ENCODE data around the gene USH1G. TPM values are rescaled to one million over a fixed set of nuclear protein-coding genes. Genes with fewer than 3 reads are reported as not detected.
A peak's percentile ranks its signal among the peaks of the same experiment; 100 is the strongest.

USH1G gene
- total RNA-seq, 2 experiments from 2014 or later, result not detected

DNA sequence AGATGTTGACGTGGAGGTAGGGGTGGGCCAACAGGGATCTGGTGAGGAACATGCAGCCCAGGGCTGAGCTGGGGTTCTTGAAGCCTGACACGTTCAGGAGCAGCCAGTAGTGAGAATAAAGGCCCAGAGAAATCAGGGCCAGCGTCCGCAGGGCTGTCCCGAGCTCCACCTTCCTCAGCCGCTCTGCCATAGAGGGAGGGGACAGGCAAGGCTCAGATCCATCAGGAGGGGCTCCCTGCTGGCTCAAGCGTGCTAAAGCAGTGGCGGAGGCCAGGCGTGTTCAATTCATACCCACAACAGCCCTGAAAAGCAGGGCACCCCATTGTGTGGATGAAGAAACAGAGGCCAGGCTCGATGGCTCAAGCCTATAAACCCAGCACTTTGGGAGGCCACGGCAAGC, 42.0 kb downstream of the USH1G start:
- no peak for DNase-seq
- Mint-ChIP-seq H3K27me3 (peaks cover 2% of the 10 kb centered on the region), H3K4me1 (no peaks in the 10 kb centered on the region), H3K4me3 (no peak overlapping the region), H3K9me3 (no peaks in the 10 kb centered on the region), H3K27ac (no peak overlapping the region), H3K36me3 (ENCODE audit: low read depth) (no peaks in the 10 kb centered on the region)
- CTCF ChIA-PET, result interaction anchor here (0.7 to 1.2 kb wide), 3 partner anchors 10 to 842 kb away, joined by 3 read pairs; no protein-coding TSS in a partner anchor
- POLR2A ChIA-PET, result interaction anchor here (0.9 kb wide), 1 partner anchor 132 kb away, joined by 8 read pairs; the partner anchor contains the start of gene MRPL58

DNA sequence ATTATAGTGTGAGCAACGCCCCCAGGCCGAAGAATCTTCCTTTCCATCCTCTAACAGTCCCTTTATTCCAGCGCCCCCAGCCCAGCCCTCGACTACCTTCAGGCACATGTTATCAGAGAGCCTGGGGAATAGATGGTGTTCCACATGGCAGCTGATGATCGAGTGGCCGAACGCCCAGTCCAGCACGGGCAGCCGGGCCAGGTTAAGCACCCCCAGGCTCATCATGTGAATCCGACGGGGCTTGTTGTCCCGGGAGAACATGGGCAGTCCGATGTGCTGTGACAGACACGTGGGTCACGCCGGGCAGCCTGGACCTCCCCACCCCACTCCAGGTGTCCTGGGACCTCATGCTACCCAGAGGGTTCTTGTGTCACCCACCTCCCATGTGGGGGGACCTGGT, 43.7 kb downstream of the USH1G start:
- Mint-ChIP-seq H3K27me3 (peaks cover under 1% of the 10 kb centered on the region), H3K4me1 (peaks cover 4% of the 10 kb centered on the region), H3K9me3 (no peaks in the 10 kb centered on the region), H3K4me3 (no peak overlapping the region), H3K36me3 (ENCODE audit: low read depth) (no peaks in the 10 kb centered on the region), H3K27ac (no peak overlapping the region)
- POLR2A ChIA-PET, result no interaction called here
- CTCF ChIA-PET, result interaction anchor here (1.2 kb wide), 1 partner anchor 8 kb away, joined by 3 read pairs; no protein-coding TSS in a partner anchor
- no peak for DNase-seq

DNA sequence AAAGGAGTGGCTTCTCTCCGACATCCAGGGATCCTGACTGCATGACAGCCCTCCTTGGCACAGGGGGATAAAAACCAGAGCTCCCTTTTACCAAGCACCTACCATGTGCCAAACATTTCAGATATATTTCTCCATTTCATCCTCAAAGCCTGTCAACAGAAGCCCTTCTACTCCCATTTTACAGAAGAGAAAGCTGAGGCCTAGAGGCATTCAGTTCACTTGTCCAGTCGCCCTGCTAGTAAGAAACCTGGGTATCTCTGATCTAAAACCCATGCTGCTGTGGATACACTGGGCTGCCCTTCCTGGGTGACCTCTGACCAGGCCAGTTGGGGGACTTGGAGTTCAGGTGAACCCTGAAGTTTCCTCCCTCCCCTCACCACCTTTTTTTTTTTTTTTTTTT, 44.4 kb downstream of the USH1G start:
- no peaks in the 10 kb centered on the region for H3K9me3 Mint-ChIP-seq
- ChIA-PET POLR2A (no interaction called here), CTCF (interaction anchor here (0.6 to 1.1 kb wide), 2 partner anchors 79 to 139 kb away, joined by 3 read pairs; no protein-coding TSS in a partner anchor)
- peaks cover 9% of the 10 kb centered on the region for H3K4me1 Mint-ChIP-seq
- H3K27ac Mint-ChIP-seq, result no peak overlapping the region
- H3K27me3 Mint-ChIP-seq, result no peaks in the 10 kb centered on the region
- DNase-seq, result no peak
- H3K36me3 Mint-ChIP-seq (ENCODE audit: low read depth), result no peaks in the 10 kb centered on the region
- H3K4me3 Mint-ChIP-seq, result no peak overlapping the region

DNA sequence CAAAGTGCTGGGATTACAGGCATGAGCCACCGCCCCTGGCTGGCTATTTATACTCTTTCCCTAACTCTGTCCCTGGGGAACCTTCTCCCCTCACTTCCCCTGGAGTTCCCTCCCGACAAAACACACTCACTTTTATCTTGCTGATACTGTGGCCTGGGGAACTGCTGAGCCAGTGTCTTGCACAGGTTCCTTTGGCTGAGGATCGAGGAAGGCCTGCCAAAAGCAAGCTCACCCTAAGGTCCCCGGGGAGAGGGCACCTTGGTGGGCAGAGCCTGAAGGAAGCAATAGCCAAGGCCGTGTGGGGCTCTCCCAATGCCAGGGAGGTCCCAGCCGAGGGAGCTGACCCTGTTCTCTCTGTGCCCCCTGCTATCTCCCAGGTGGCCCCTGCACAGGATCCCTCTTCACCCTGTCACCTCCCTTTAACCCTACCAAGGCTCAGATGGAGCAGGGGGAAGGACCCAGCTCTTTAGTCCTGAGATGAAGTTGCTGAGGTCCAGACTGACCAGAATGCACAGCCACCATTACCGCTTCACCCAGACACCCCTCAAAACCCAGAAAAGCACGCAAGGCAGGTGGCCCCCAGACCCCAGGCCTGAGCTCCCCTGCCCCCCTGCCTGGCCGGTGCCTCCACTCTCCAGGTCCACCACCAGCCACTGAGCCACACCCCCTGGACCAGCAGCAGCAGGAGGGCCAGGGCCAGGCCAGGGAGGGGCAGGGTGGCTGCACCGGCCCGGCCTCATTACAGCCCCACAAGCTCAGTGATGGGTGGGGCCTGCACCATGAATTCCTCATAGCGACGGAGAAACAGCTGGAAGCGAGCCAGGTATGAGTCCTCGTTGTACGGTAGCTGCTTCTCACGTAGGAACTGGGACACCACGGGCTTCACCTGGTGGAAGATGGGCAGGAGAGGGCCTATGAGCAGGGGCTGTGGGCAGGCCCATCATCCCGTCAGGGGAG, 45.2 kb downstream of the USH1G start:
- POLR2A ChIA-PET, result no interaction called here
- H3K36me3 Mint-ChIP-seq (ENCODE audit: low read depth), result no peaks in the 10 kb centered on the region
- H3K27ac Mint-ChIP-seq, result no peak overlapping the region
- H3K4me1 Mint-ChIP-seq, result peaks cover 12% of the 10 kb centered on the region
- DNase-seq, result no peak
- no peaks in the 10 kb centered on the region for H3K9me3 Mint-ChIP-seq
- H3K27me3 Mint-ChIP-seq, result no peaks in the 10 kb centered on the region
- no peak overlapping the region for H3K4me3 Mint-ChIP-seq
- CTCF ChIA-PET, result interaction anchor here (0.6 to 1.1 kb wide), 2 partner anchors 79 to 140 kb away, joined by 3 read pairs; no protein-coding TSS in a partner anchor

DNA sequence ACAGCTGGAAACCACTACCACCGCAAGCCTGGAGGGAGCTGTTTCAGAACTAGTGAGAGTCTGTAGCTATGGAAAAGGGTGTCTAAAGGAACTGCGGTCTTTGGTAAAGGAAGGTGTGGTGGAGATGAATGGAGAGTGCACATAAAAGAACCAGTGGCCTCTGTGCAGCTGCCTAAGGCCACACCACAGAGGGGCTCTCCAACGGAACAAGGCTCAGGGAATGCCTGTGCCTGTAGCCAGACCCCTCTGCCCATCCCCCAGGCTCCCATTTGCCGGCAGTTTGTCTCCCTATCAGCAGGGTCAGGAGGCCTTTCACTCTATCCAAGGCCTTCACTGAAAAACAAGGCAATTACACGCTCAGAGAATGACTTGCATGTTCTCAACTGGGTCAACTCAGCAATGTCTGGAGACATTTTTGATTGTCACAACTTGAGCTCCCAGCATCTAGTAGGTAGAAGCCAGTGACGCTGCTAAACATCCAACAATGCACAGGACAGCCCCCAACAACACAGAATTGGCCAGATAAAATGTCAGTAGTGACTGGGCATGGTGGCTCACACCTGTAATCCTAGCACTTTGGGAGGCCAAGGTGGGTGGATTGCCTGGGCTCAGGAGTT, 47.0 kb downstream of the USH1G start:
- Mint-ChIP-seq H3K27me3 (no peaks in the 10 kb centered on the region), H3K4me3 (no peak overlapping the region), H3K9me3 (no peaks in the 10 kb centered on the region), H3K4me1 (peaks cover 27% of the 10 kb centered on the region), H3K27ac (no peak overlapping the region), H3K36me3 (ENCODE audit: low read depth) (peaks cover 4% of the 10 kb centered on the region)
- DNase-seq, result no peak
- ChIA-PET CTCF (interaction anchor here (1.0 to 1.4 kb wide), 2 partner anchors 126 to 325 kb away, joined by 3 read pairs; no protein-coding TSS in a partner anchor), POLR2A (no interaction called here)

DNA sequence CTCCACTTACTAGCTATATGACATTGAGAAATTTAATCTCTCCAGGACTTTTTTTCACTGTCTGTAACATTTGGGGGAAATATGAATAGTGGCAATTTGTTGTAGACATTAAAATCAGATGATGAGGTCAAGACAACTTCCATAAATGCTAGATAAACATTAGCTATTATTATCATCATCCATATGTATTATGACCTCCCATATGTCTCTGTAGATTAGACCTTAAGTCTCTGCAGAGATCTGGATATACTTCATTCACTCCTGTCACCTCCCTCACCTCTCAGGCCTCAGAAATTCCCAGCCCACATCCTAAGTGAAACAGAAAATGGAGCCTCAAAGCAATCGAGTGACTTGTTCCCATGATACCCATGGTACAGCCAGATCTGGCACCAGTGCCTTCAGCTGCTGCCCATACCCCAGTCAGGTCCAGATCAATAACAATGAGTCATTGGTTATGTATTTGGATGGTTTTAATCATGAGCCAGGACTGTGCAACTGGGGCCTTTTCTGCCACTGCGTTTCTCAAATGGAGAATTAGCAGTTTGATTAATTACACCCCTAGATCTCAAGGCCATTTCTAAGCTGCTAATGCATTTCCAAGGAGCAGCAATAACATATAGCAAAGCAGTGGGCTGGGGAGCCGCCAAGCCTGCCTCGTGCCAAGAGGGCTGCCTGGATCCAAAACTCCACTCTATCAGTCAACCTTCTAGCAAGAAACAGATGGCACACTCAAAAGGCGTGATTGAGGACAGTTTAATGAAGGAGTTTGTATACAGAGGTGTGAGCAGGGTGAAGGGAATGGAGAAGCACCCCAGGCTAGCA, 47.7 kb downstream of the USH1G start:
- ChIA-PET POLR2A (no interaction called here), CTCF (interaction anchor here (1.0 to 1.4 kb wide), 3 partner anchors 11 to 326 kb away, joined by 3 to 4 read pairs (median 3); no protein-coding TSS in a partner anchor)
- no peaks in the 10 kb centered on the region for H3K9me3 Mint-ChIP-seq
- peaks cover 4% of the 10 kb centered on the region for H3K36me3 Mint-ChIP-seq (ENCODE audit: low read depth)
- DNase-seq, result no peak
- peaks cover 30% of the 10 kb centered on the region for H3K4me1 Mint-ChIP-seq
- H3K27me3 Mint-ChIP-seq, result no peaks in the 10 kb centered on the region
- H3K4me3 Mint-ChIP-seq, result no peak overlapping the region
- H3K27ac Mint-ChIP-seq, result no peak overlapping the region

DNA sequence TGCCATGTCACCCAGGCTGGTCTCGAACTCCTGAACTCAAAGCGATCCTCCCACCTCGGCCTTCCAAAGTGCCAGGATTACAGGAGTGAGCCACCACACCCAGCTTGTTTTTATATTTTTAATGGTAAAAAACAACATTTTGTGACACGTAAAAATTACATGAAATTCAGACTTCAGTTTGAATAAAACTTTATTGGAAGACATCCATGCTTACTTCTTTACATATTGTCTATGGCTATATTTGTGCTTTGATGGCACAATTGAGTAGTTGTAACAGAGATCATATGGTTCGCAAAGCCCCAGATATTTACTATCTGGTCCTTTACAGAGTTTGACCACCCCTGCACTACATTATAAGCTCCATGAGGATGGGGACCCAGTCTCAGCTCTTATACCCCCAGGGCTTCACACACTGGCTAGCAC, 48.4 kb downstream of the USH1G start:
- H3K27ac Mint-ChIP-seq, result no peak overlapping the region
- no peak for DNase-seq
- H3K4me1 Mint-ChIP-seq, result peaks cover 30% of the 10 kb centered on the region
- H3K9me3 Mint-ChIP-seq, result no peaks in the 10 kb centered on the region
- H3K27me3 Mint-ChIP-seq, result no peaks in the 10 kb centered on the region
- POLR2A ChIA-PET, result no interaction called here
- CTCF ChIA-PET, result interaction anchor here (0.5 to 1.4 kb wide), 2 partner anchors 10 to 120 kb away, joined by 3 to 4 read pairs; no protein-coding TSS in a partner anchor
- H3K36me3 Mint-ChIP-seq (ENCODE audit: low read depth), result peaks cover 4% of the 10 kb centered on the region
- peak overlapping the region; percentile 4 for H3K4me3 Mint-ChIP-seq

DNA sequence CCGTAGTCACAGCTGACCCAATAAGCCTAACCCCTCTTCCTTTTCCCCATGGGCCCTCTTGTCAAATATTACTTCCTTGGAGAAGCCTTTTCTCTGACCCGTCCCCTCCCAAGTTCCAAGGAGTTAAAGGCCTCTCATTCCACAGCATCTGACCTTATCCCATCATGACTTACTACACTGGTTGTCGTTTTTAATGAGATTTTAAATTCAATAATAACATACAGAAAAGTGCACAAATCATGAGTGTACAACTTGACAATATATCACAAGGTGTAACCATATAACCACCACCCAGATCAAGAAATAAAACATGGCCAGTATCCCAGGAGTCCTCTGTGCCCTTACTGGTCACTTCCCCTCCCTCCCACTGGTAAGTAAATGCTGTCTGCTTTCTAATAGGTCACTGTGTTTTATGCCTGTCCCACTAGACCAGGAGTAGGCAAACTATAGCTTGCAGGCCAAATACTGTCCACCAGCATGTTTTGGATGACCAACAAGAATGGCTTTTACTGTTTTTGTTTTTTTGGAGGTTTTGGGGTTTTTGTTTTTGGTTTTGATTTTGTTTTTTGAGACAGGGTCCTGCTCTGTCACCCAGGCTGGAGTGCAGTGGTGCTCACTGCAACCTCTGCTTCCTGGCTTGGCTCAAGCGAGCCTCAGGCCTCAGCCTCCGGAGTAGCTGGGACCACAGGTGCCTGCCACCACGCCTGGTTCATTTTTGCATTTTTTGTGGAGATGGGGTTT, 49.0 kb downstream of the USH1G start:
- no peak for DNase-seq
- ChIA-PET CTCF (interaction anchor here (0.5 to 2.8 kb wide), 6 partner anchors 10 to 121 kb away, joined by 3 to 13 read pairs (median 4); no protein-coding TSS in a partner anchor), POLR2A (no interaction called here)
- Mint-ChIP-seq H3K27ac (peak overlapping the region; percentile 95), H3K36me3 (ENCODE audit: low read depth) (peaks cover 8% of the 10 kb centered on the region), H3K9me3 (no peaks in the 10 kb centered on the region), H3K4me3 (peak overlapping the region; percentile 82), H3K4me1 (peaks cover 33% of the 10 kb centered on the region), H3K27me3 (no peaks in the 10 kb centered on the region)

DNA sequence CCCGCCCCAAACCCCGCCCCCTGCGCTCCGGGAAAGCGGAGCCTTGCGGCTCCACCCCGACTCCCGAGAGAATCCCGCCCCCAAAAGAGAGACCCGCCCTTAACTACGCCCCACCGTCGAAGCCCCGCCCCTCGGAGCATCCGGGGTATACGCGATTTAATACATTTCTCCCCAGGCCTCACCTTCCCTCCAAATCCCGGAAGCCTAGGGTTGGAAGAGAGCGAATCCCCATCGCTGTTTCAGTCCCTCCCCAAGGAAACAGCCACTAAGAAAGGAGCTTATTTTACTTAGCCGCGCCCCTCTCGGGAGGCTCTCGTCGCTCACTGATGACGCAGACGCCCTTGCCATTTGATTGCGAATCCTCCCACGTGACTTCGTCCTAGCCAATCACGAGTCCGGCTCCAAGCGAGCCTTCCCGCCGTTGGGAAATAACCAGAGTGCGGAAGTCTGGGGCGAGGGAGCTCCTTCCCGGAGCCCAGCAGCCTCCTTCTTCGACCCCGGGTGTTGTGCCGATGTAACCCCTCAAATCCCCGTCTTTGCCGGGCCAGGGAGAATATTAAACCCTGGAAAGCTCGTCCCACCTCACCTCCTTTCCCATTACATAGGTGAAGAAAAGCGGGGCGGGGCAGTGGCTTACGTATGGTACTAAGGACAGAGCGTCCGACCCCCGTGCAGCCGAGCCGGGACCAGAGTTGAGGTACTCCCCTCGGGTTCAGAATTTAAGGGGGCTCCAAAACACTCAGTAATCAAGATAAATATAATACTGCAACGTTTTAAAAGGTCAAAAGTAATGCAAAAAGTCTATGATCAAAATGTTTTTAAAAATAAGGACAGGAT, 49.8 kb downstream of the USH1G start:
- H3K27ac Mint-ChIP-seq, result peak overlapping the region; percentile 95
- H3K4me3 Mint-ChIP-seq, result peak overlapping the region; percentile 82
- H3K9me3 Mint-ChIP-seq, result no peaks in the 10 kb centered on the region
- ChIA-PET POLR2A (interaction anchor here (0.6 to 1.0 kb wide), 3 partner anchors 21 to 201 kb away, joined by 3 to 5 read pairs (median 4); partner anchors contain the start of gene MRPL58), CTCF (interaction anchor here (0.5 to 2.8 kb wide), 18 partner anchors 8 to 1552 kb away, joined by 3 to 13 read pairs (median 3); partner anchors contain the start of genes MIF4GD, OTOP2 and SUMO2)
- peaks cover 8% of the 10 kb centered on the region for H3K36me3 Mint-ChIP-seq (ENCODE audit: low read depth)
- H3K4me1 Mint-ChIP-seq, result peaks cover 41% of the 10 kb centered on the region
- H3K27me3 Mint-ChIP-seq, result no peaks in the 10 kb centered on the region
- peak; percentile 100 for DNase-seq

DNA sequence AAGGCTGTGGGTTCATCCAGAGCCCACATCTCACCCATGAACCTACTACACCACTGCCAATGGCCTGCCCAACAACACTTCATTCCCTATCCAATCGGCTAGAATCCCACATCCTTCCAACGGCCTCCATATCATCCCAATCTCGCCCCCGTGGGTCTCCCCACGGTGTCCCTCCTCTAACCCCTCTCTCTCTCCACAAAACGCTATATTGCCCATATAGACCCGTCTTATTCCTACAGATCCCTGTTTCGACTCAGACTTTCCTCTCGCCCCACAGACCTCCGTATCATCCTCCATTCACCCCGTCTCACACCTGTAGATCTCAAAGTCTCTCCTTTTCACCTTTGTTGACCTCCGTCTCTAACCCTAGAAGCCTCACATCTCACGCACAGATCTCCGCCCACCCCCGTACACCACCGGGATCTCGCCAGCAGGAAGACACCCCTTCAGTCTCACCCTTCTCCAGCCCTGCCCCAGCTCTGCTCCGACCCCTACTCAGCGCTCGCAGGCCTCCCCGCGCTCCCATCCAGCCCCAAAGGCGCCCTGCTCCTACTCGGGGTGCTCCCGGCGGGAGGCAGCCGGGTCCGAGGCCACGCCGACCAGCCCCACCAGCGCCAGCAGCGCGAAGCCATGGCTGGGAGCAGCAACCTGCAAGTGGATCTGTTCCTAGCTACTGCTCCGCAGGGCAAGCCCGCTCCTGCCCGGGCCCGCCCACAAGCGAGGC, 50.6 kb downstream of the USH1G start, which contains the start of gene FDXR:
FDXR (minus strand) TSS at position 682 of the 724 bp plus-strand sequence; CDS start at position 632, 50 bp downstream.
- peaks cover 8% of the 10 kb centered on the region for H3K36me3 Mint-ChIP-seq (ENCODE audit: low read depth)
- H3K27ac Mint-ChIP-seq, result peak within 1 kb of the TSS; percentile 95
- no peak for DNase-seq
- ChIA-PET POLR2A (interaction anchor here (0.6 to 1.0 kb wide), 4 partner anchors 20 to 201 kb away, joined by 3 to 5 read pairs (median 4); partner anchors contain the start of gene MRPL58), CTCF (interaction anchor here (0.5 to 2.8 kb wide), 16 partner anchors 7 to 1553 kb away, joined by 3 to 13 read pairs (median 3); partner anchors contain the start of genes MIF4GD, OTOP2 and SUMO2)
- H3K9me3 Mint-ChIP-seq, result no peaks in the 10 kb centered on the region
- H3K4me1 Mint-ChIP-seq, result peaks cover 41% of the 10 kb centered on the region
- no peaks in the 10 kb centered on the region for H3K27me3 Mint-ChIP-seq
- peak within 1 kb of the TSS; percentile 82 for H3K4me3 Mint-ChIP-seq
